SJSA1 (cell line): Measurements from ENCODE around the gene ACP1. TPM values are rescaled to one million over a fixed set of nuclear protein-coding genes. Genes with fewer than 3 reads are reported as not detected.

Experiments used
- DNase-seq, 2 experiments: peaks; one replicate each; pipeline ENCODE4 v3.0.0-alpha.2; 2015 to 2020; ENCODE audit warnings: low spot score in 2 of 2, low read depth in 1 of 2
- H3K27ac ChIP-seq: fragments of 250-450 bp; sonication (Bioruptor Pico); 2 replicates; pipeline ENCODE4 v1.5.1; 2020; ENCODE audit warnings: mild to moderate bottlenecking, moderate library complexity
- H3K27me3 ChIP-seq: fragments of 250-450 bp; sonication (Bioruptor Pico); replicated peaks from 2 replicates; pipeline ENCODE4 v1.5.1; 2020; ENCODE audit warnings: mild to moderate bottlenecking, moderate library complexity
- H3K36me3 ChIP-seq: fragments of 250-450 bp; sonication (Bioruptor Pico); 2 replicates; pipeline ENCODE4 v1.5.1; 2020; ENCODE audit warnings: mild to moderate bottlenecking
- H3K4me1 ChIP-seq: fragments of 250-450 bp; sonication (Bioruptor Pico); replicated peaks from 2 replicates; pipeline ENCODE4 v1.6.1; 2021; ENCODE audit warnings: mild to moderate bottlenecking
- H3K4me3 ChIP-seq: fragments of 250-450 bp; sonication (Bioruptor Pico); 2 replicates; pipeline ENCODE4 v1.5.1; 2020; ENCODE audit warnings: mild to moderate bottlenecking
- H3K9me3 ChIP-seq: fragments of 250-450 bp; sonication (Bioruptor Pico); replicated peaks from 2 replicates; pipeline ENCODE4 v1.5.1; 2020; ENCODE audit warnings: mild to moderate bottlenecking
- total RNA-seq: library from RNA; depleted of rRNA; stranded (reverse); fragments of >200 nt; shearing (Covaris generic); gene quantifications from 2 replicates; pipeline ENCODE4 v1.2.3, GENCODE V29; 2014; rRNA removed

Gene ACP1
- total RNA-seq: 161 and 189 TPM in 2 replicates

GRCh38 chr2:264493-265468, at the start of gene ACP1:
Gene ACP1, plus strand, starts transcription at chr2:264947. Its CDS starts 18 bp downstream, at chr2:264965.
- Histone ChIP-seq H3K27me3 (no peaks in the 10 kb centered on the region), H3K27ac (peak within 1 kb of the TSS; percentile 65), H3K4me1 (peaks cover 14% of the 10 kb centered on the region), H3K4me3 (peak within 1 kb of the TSS; percentile 72), H3K36me3 (peaks cover 26% of the 10 kb centered on the region), H3K9me3 (no peaks in the 10 kb centered on the region)
- peak; percentile 89 to 92 for DNase-seq

GRCh38 chr2:216068-216467, 48.7 kb upstream of the ACP1 start:
- DNase-seq: no peak
- Histone ChIP-seq H3K4me3 (no peak overlapping the region), H3K27me3 (no peaks in the 10 kb centered on the region), H3K9me3 (no peaks in the 10 kb centered on the region), H3K27ac (no peak overlapping the region), H3K36me3 (no peaks in the 10 kb centered on the region), H3K4me1 (no peaks in the 10 kb centered on the region)

GRCh38 chr2:223451-223850, 41.3 kb upstream of the ACP1 start:
- no peak for DNase-seq
- Histone ChIP-seq H3K27me3 (no peaks in the 10 kb centered on the region), H3K4me1 (no peaks in the 10 kb centered on the region), H3K9me3 (no peaks in the 10 kb centered on the region), H3K36me3 (no peaks in the 10 kb centered on the region), H3K27ac (no peak overlapping the region), H3K4me3 (no peak overlapping the region)

GRCh38 chr2:223971-224760, 40.6 kb upstream of the ACP1 start:
- H3K9me3 ChIP-seq: no peaks in the 10 kb centered on the region
- H3K4me1 ChIP-seq: no peaks in the 10 kb centered on the region
- H3K27me3 ChIP-seq: no peaks in the 10 kb centered on the region
- no peak overlapping the region for H3K27ac ChIP-seq
- no peaks in the 10 kb centered on the region for H3K36me3 ChIP-seq
- no peak overlapping the region for H3K4me3 ChIP-seq
- DNase-seq: no peak

GRCh38 chr2:228115-228514, 36.6 kb upstream of the ACP1 start:
- Histone ChIP-seq H3K36me3 (no peaks in the 10 kb centered on the region), H3K9me3 (no peaks in the 10 kb centered on the region), H3K27ac (no peak overlapping the region), H3K4me1 (peaks cover 6% of the 10 kb centered on the region; the same call in 1 of the 2 replicates), H3K27me3 (no peaks in the 10 kb centered on the region), H3K4me3 (no peak overlapping the region)
- no peak for DNase-seq

GRCh38 chr2:228518-229278, 36.0 kb upstream of the ACP1 start:
- Histone ChIP-seq H3K4me1 (peaks cover 6% of the 10 kb centered on the region; the same call in 1 of the 2 replicates), H3K27ac (no peak overlapping the region), H3K4me3 (no peak overlapping the region), H3K36me3 (no peaks in the 10 kb centered on the region), H3K27me3 (no peaks in the 10 kb centered on the region), H3K9me3 (no peaks in the 10 kb centered on the region)
- no peak for DNase-seq

GRCh38 chr2:231521-232185, 33.1 kb upstream of the ACP1 start:
- Histone ChIP-seq H3K27me3 (no peaks in the 10 kb centered on the region), H3K36me3 (no peaks in the 10 kb centered on the region), H3K4me3 (no peak overlapping the region), H3K27ac (no peak overlapping the region), H3K4me1 (peaks cover 6% of the 10 kb centered on the region; the same call in 1 of the 2 replicates), H3K9me3 (no peaks in the 10 kb centered on the region)
- peak in 1 of 2 experiments; percentile 6 for DNase-seq

GRCh38 chr2:233030-233429, 31.7 kb upstream of the ACP1 start:
- H3K27me3 ChIP-seq: no peaks in the 10 kb centered on the region
- H3K4me3 ChIP-seq: no peak overlapping the region
- peaks cover 6% of the 10 kb centered on the region; the same call in 1 of the 2 replicates for H3K4me1 ChIP-seq
- DNase-seq: no peak
- H3K27ac ChIP-seq: no peak overlapping the region
- H3K9me3 ChIP-seq: no peaks in the 10 kb centered on the region
- H3K36me3 ChIP-seq: no peaks in the 10 kb centered on the region

GRCh38 chr2:234421-234820, 30.3 kb upstream of the ACP1 start:
- no peak overlapping the region for H3K4me3 ChIP-seq
- H3K36me3 ChIP-seq: no peaks in the 10 kb centered on the region
- H3K4me1 ChIP-seq: peaks cover 6% of the 10 kb centered on the region; the same call in 1 of the 2 replicates
- H3K9me3 ChIP-seq: no peaks in the 10 kb centered on the region
- no peaks in the 10 kb centered on the region for H3K27me3 ChIP-seq
- no peak overlapping the region for H3K27ac ChIP-seq
- no peak for DNase-seq

- no peak for DNase-seq
- H3K36me3 ChIP-seq: no peaks in the 10 kb centered on the region; the same call in 1 of the 2 replicates
These were observed 27.7 kb upstream of the ACP1 start for GRCh38 chr2:236993-237539.

GRCh38 chr2:237878-238277, 26.9 kb upstream of the ACP1 start:
- no peaks in the 10 kb centered on the region; the same call in 1 of the 2 replicates for H3K36me3 ChIP-seq

More at GRCh38 chr2:236993-237539, 27.7 kb upstream of the ACP1 start:
- H3K4me3 ChIP-seq: no peak overlapping the region
- no peaks in the 10 kb centered on the region for H3K9me3 ChIP-seq
- H3K27ac ChIP-seq: no peak overlapping the region
- peaks cover under 1% of the 10 kb centered on the region; the same call in 1 of the 2 replicates for H3K4me1 ChIP-seq
- no peaks in the 10 kb centered on the region for H3K27me3 ChIP-seq

GRCh38 chr2:238431-238830, 26.3 kb upstream of the ACP1 start:
- H3K4me3 ChIP-seq: no peak overlapping the region
- no peaks in the 10 kb centered on the region for H3K4me1 ChIP-seq
- H3K9me3 ChIP-seq: no peaks in the 10 kb centered on the region
- no peak overlapping the region for H3K27ac ChIP-seq
- no peaks in the 10 kb centered on the region; the same call in 1 of the 2 replicates for H3K36me3 ChIP-seq
- DNase-seq: no peak
- no peaks in the 10 kb centered on the region for H3K27me3 ChIP-seq

More at GRCh38 chr2:237878-238277, 26.9 kb upstream of the ACP1 start:
- no peak overlapping the region for H3K27ac ChIP-seq
- no peak for DNase-seq
- no peaks in the 10 kb centered on the region for H3K27me3 ChIP-seq
- no peaks in the 10 kb centered on the region for H3K9me3 ChIP-seq
- H3K4me3 ChIP-seq: no peak overlapping the region
- H3K4me1 ChIP-seq: no peaks in the 10 kb centered on the region
